ENCODE measurements around the gene ZBTB8A. TPM values are rescaled to one million over a fixed set of nuclear protein-coding genes. Genes with fewer than 3 reads are reported as not detected.
A peak's percentile ranks its signal among the peaks of the same experiment; 100 is the strongest.

The ZBTB8A gene
- total RNA-seq, 1 experiment from 2014 or later: 11.5 TPM

DNA sequence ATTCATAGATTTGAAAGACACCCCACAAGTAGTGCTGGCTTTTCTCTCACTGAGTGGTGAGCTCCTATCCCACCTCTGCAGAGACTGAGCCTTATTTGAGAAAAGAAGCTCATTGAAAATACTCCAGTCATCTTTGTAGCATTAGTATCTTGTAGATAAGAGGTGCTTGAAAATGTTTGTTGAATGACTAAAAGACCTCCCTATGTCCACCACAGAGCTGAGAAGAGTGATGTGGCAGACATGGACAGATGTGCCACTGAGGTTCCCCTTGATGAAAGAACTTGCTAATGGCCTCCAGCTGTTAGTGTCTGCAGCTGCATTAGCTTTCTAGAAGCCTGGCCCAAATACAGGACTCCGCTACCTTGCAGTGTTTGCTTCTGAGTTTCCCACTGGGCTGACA lies 29.3 kb upstream of the ZBTB8A start:
- Mint-ChIP-seq H3K9me3 (ENCODE audit: unreplicated experiment) (no peaks in the 10 kb centered on the region), H3K36me3 (ENCODE audit: insufficient read depth, unreplicated experiment) (no peaks in the 10 kb centered on the region), H3K4me1 (ENCODE audit: insufficient read depth, unreplicated experiment) (no peaks in the 10 kb centered on the region), H3K4me3 (ENCODE audit: unreplicated experiment) (no peak overlapping the region), H3K27ac (ENCODE audit: low read depth, unreplicated experiment) (no peak overlapping the region), H3K27me3 (ENCODE audit: insufficient read depth, unreplicated experiment) (no peaks in the 10 kb centered on the region)
- no TSS peak for BruUV-seq (replicated peaks)
- TF ChIP-seq, protein P1, sequence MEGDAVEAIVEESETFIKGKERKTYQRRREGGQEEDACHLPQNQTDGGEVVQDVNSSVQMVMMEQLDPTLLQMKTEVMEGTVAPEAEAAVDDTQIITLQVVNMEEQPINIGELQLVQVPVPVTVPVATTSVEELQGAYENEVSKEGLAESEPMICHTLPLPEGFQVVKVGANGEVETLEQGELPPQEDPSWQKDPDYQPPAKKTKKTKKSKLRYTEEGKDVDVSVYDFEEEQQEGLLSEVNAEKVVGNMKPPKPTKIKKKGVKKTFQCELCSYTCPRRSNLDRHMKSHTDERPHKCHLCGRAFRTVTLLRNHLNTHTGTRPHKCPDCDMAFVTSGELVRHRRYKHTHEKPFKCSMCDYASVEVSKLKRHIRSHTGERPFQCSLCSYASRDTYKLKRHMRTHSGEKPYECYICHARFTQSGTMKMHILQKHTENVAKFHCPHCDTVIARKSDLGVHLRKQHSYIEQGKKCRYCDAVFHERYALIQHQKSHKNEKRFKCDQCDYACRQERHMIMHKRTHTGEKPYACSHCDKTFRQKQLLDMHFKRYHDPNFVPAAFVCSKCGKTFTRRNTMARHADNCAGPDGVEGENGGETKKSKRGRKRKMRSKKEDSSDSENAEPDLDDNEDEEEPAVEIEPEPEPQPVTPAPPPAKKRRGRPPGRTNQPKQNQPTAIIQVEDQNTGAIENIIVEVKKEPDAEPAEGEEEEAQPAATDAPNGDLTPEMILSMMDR (IDR thresholded peaks at IDR 0.05; ENCODE audit: unreplicated experiment): no peak
- intact Hi-C loops (cut with micrococcal nuclease): no loop called here
- POLR2A ChIA-PET: no interaction called here
- CTCF ChIA-PET: interaction anchor here (0.6 to 4.7 kb wide), 2 partner anchors 10 to 90 kb away, joined by 4 to 21 read pairs; no protein-coding TSS in a partner anchor
- no peak for DNase-seq (ENCODE audit: unreplicated experiment)

DNA sequence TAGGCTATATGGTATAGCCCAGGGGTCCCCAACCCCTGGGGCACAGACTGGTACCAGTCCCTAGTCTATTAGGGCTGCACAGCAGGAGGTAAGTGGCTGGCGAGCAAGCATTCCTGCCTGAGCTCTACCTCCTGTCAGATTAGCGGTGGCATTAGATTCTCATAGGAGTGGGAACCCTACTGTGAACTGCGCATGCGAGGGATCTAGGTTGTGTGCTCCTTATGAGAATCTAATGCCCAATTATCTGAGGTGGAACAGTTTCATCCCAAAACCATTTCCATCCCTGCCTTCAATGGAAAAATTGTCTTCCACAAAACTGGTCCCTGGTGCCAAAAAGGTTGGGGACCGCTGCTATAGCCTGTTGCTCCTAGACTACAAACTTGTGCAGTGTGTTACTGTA lies 22.8 kb upstream of the ZBTB8A start:
- H3K4me1 Mint-ChIP-seq (ENCODE audit: insufficient read depth, unreplicated experiment): peaks cover 5% of the 10 kb centered on the region
- TF ChIP-seq, protein P1 (IDR thresholded peaks at IDR 0.05; ENCODE audit: unreplicated experiment): no peak
- BruUV-seq (replicated peaks): no TSS peak
- no peak for DNase-seq (ENCODE audit: unreplicated experiment)
- CTCF ChIA-PET: interaction anchor here (0.7 kb wide), 1 partner anchor 76 kb away, joined by 3 read pairs; no protein-coding TSS in a partner anchor
- H3K36me3 Mint-ChIP-seq (ENCODE audit: insufficient read depth, unreplicated experiment): no peaks in the 10 kb centered on the region
- intact Hi-C loops (cut with micrococcal nuclease): no loop called here
- H3K27me3 Mint-ChIP-seq (ENCODE audit: insufficient read depth, unreplicated experiment): no peaks in the 10 kb centered on the region
- H3K27ac Mint-ChIP-seq (ENCODE audit: low read depth, unreplicated experiment): no peak overlapping the region
- POLR2A ChIA-PET: no interaction called here
- H3K9me3 Mint-ChIP-seq (ENCODE audit: unreplicated experiment): no peaks in the 10 kb centered on the region
- H3K4me3 Mint-ChIP-seq (ENCODE audit: unreplicated experiment): no peak overlapping the region

DNA sequence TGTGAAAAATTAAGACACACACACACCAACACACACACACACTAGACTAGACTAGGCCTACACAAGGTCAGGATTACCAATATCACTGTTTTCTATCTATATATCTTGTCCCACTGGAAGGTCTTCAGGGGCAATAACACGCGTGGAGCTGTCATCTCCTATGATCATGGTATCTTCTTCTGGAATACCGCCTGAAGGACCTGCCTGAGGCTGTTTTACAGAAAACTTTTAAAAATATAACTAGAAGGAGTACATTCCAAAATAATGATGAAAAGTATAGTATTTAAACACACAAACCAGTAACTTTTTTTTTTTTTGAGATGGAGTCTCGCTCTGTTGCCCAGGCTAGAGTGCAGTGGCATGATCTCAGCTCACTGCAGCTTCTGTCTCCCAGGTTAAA lies 20.3 kb upstream of the ZBTB8A start:
- no TSS peak for BruUV-seq (replicated peaks)
- Mint-ChIP-seq H3K4me3 (ENCODE audit: unreplicated experiment) (no peak overlapping the region), H3K27ac (ENCODE audit: low read depth, unreplicated experiment) (no peak overlapping the region), H3K4me1 (ENCODE audit: insufficient read depth, unreplicated experiment) (peaks cover 5% of the 10 kb centered on the region), H3K36me3 (ENCODE audit: insufficient read depth, unreplicated experiment) (no peaks in the 10 kb centered on the region), H3K27me3 (ENCODE audit: insufficient read depth, unreplicated experiment) (no peaks in the 10 kb centered on the region), H3K9me3 (ENCODE audit: unreplicated experiment) (no peaks in the 10 kb centered on the region)
- no peak for DNase-seq (ENCODE audit: unreplicated experiment)
- ChIA-PET CTCF (interaction anchor here (0.7 to 2.8 kb wide), 11 partner anchors 9 to 577 kb away, joined by 3 to 13 read pairs (median 7); no protein-coding TSS in a partner anchor), POLR2A (no interaction called here)
- intact Hi-C loops (cut with micrococcal nuclease): no loop called here
- TF ChIP-seq, protein P1 (IDR thresholded peaks at IDR 0.05; ENCODE audit: unreplicated experiment): no peak

DNA sequence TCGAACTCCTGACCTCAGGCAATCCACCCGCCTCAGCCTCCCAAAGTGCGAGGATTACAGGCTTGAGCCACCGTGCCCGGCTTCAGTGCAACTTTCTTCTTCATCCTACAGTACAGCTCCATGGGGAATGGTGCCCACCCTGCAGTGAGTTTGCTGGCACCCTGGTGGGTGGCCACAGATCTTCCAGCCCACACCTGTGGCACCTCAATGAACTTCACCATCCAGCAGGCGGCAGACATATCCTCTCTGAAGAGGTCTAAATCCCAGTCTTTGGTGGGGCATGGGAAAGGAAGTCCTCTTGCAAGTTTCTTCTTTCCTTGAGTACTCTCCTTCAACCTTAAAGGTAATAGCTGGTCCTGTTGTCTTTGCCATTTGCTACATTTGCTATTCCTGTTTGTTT lies 18.1 kb upstream of the ZBTB8A start:
- no peaks in the 10 kb centered on the region for H3K27me3 Mint-ChIP-seq (ENCODE audit: insufficient read depth, unreplicated experiment)
- POLR2A ChIA-PET: interaction anchor here (1.7 kb wide), 1 partner anchor 130 kb away, joined by 7 read pairs; the partner anchor contains the start of genes RBBP4 and ZBTB8OS
- H3K36me3 Mint-ChIP-seq (ENCODE audit: insufficient read depth, unreplicated experiment): no peaks in the 10 kb centered on the region
- no peak overlapping the region for H3K27ac Mint-ChIP-seq (ENCODE audit: low read depth, unreplicated experiment)
- intact Hi-C loops (cut with micrococcal nuclease): loop anchor here (2.0 kb wide), 1 partner anchor 352 kb away; no protein-coding TSS in a partner anchor
- no TSS peak for BruUV-seq (replicated peaks)
- peaks cover 5% of the 10 kb centered on the region for H3K4me1 Mint-ChIP-seq (ENCODE audit: insufficient read depth, unreplicated experiment)
- TF ChIP-seq, protein P1 (IDR thresholded peaks at IDR 0.05; ENCODE audit: unreplicated experiment): no peak
- H3K4me3 Mint-ChIP-seq (ENCODE audit: unreplicated experiment): peak overlapping the region; percentile 66
- H3K9me3 Mint-ChIP-seq (ENCODE audit: unreplicated experiment): no peaks in the 10 kb centered on the region
- CTCF ChIA-PET: interaction anchor here (0.5 to 3.0 kb wide), 27 partner anchors 9 to 463 kb away, joined by 3 to 21 read pairs (median 5); no protein-coding TSS in a partner anchor
- no peak for DNase-seq (ENCODE audit: unreplicated experiment)
